ENCODE measurements around the gene BTD.

DNA sequence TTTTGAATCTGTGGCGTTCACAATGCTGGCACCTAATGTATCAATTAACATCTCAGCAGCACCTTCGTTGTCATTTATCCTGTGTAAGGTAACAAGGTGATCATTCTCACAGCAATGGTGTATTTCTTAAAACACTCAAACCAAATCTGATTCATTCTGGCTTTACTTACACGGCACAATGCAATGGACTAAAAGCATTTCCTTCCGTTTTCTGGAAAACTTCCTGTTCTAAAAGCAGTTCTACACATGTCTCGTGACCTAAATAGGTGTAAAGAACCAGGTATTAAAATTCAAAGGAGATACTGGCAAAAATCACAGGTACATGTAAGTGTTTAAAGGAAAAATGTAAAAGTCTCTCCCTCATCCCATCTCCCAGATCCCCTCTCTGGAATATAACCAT lies 77.8 kb downstream of the BTD start:
- TF ChIP-seq, protein P1, sequence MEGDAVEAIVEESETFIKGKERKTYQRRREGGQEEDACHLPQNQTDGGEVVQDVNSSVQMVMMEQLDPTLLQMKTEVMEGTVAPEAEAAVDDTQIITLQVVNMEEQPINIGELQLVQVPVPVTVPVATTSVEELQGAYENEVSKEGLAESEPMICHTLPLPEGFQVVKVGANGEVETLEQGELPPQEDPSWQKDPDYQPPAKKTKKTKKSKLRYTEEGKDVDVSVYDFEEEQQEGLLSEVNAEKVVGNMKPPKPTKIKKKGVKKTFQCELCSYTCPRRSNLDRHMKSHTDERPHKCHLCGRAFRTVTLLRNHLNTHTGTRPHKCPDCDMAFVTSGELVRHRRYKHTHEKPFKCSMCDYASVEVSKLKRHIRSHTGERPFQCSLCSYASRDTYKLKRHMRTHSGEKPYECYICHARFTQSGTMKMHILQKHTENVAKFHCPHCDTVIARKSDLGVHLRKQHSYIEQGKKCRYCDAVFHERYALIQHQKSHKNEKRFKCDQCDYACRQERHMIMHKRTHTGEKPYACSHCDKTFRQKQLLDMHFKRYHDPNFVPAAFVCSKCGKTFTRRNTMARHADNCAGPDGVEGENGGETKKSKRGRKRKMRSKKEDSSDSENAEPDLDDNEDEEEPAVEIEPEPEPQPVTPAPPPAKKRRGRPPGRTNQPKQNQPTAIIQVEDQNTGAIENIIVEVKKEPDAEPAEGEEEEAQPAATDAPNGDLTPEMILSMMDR (IDR thresholded peaks at IDR 0.05): no peak
- TF ChIP-seq POLR2A (IDR thresholded peaks at IDR 0.05): no peak

Data from thyroid gland (tissue), 4 donors.